Astrocyte (in vitro differentiated cells and primary cell): ENCODE data around the gene PHF14. TPM values are rescaled to one million over a fixed set of nuclear protein-coding genes. Genes with fewer than 3 reads are reported as not detected.
"Not testable (repeated sequence)": the region's sequence is repeated elsewhere in the genome, so short reads cannot be mapped to it uniquely, and the experiment has no call there.

Experiments used
- DNase-seq: peaks from one replicate; pipeline ENCODE4 v3.0.0-alpha.2; 2010; ENCODE audit warnings: low read depth
- FAIRE-seq: peaks from 2 replicates; lab custom pipeline; 2011; peaks lifted over from hg19 to GRCh38; lab: Jason Lieb, UNC
- H2AFZ ChIP-seq: 2 replicates; pipeline ENCODE4 v1.6.0; 2012; ENCODE audit warnings: low read depth, low read length, inconsistent platforms
- H3K27ac ChIP-seq: 2 replicates; pipeline ENCODE4 v1.5.1; 2011; ENCODE audit warnings: low read depth, low read length, inconsistent platforms
- H3K27me3 ChIP-seq: 2 replicates; pipeline ENCODE4 v1.6.0; 2011; ENCODE audit warnings: low read length, inconsistent platforms; ENCODE audit not compliant: insufficient read depth
- H3K36me3 ChIP-seq: 2 replicates; pipeline ENCODE4 v1.5.1; 2011; ENCODE audit warnings: low read length, inconsistent platforms; ENCODE audit not compliant: insufficient read depth
- H3K4me1 ChIP-seq: 2 replicates; pipeline ENCODE4 v1.5.1; 2011; ENCODE audit warnings: low read length, inconsistent platforms; ENCODE audit not compliant: insufficient read depth
- H3K4me2 ChIP-seq: 2 replicates; pipeline ENCODE4 v1.6.0; 2012; ENCODE audit warnings: low read length, inconsistent platforms
- H3K4me3 ChIP-seq: 2 replicates; pipeline ENCODE4 v1.5.1; 2011; ENCODE audit warnings: low read depth, mild to moderate bottlenecking, low read length, inconsistent platforms; ENCODE audit not compliant: insufficient read depth
- H3K79me2 ChIP-seq: 2 replicates; pipeline ENCODE4 v1.6.0; 2012; ENCODE audit warnings: mild to moderate bottlenecking, low read length, inconsistent platforms; ENCODE audit not compliant: insufficient read depth
- H3K9ac ChIP-seq: 2 replicates; pipeline ENCODE4 v1.6.0; 2012; ENCODE audit warnings: mild to moderate bottlenecking, low read length, inconsistent platforms
- H3K9me3 ChIP-seq: 2 replicates; pipeline ENCODE4 v1.5.1; 2012; ENCODE audit warnings: low read depth, mild to moderate bottlenecking, low read length, inconsistent platforms; ENCODE audit not compliant: insufficient read depth
- H4K20me1 ChIP-seq: 2 replicates; pipeline ENCODE4 v1.6.0; 2012; ENCODE audit warnings: low read length, inconsistent platforms; ENCODE audit not compliant: insufficient read depth
- H3K27ac Mint-ChIP-seq: one replicate; pipeline ENCODE4 v1.8.0; 2021; ENCODE audit warnings: mild to moderate bottlenecking, mixed read lengths; ENCODE audit not compliant: unreplicated experiment
- H3K27me3 Mint-ChIP-seq: one replicate; pipeline ENCODE4 v1.8.0; 2021; ENCODE audit warnings: low read depth, mixed read lengths; ENCODE audit not compliant: unreplicated experiment
- H3K36me3 Mint-ChIP-seq: one replicate; pipeline ENCODE4 v1.8.0; 2021; ENCODE audit warnings: low read depth, mixed read lengths; ENCODE audit not compliant: unreplicated experiment
- H3K4me1 Mint-ChIP-seq: one replicate; pipeline ENCODE4 v1.8.0; 2021; ENCODE audit warnings: low read depth, mixed read lengths; ENCODE audit not compliant: unreplicated experiment
- H3K4me3 Mint-ChIP-seq: one replicate; pipeline ENCODE4 v1.8.0; 2021; ENCODE audit warnings: mild to moderate bottlenecking, moderate library complexity, mixed read lengths; ENCODE audit not compliant: unreplicated experiment
- H3K9me3 Mint-ChIP-seq: one replicate; pipeline ENCODE4 v1.8.0; 2021; ENCODE audit warnings: mild to moderate bottlenecking, mixed read lengths; ENCODE audit not compliant: unreplicated experiment
- EZH2 ChIP-seq: IDR thresholded peaks from 2 replicates; pipeline ENCODE4 v1.6.1; 2012; ENCODE audit warnings: mild to moderate bottlenecking, low read length, inconsistent platforms; ENCODE audit not compliant: insufficient read depth
- total RNA-seq: library from RNA; stranded (reverse); gene quantifications from 2 replicates; pipeline ENCODE4 v1.2.1, GENCODE V29; 2021
- TF ChIP-seq, protein P1 (sequence below): IDR thresholded peaks from 2 replicates; pipeline ENCODE4 v1.5.1; 2011; ENCODE audit warnings: low read depth, mild to moderate bottlenecking, inconsistent platforms, low read length, moderate library complexity; ENCODE audit not compliant: insufficient read depth

The PHF14 gene
- total RNA-seq, 1 donor from 2014 or later, result 28.8 TPM

- Histone ChIP-seq H3K27me3 (no peaks in the 10 kb centered on the region), H3K4me2 (no peak overlapping the region), H3K4me1 (no peaks in the 10 kb centered on the region), H3K9ac (no peak overlapping the region), H3K27ac (no peak overlapping the region), H3K9me3 (no peaks in the 10 kb centered on the region), H3K4me3 (no peak overlapping the region), H3K36me3 (peaks cover 9% of the 10 kb centered on the region), H4K20me1 (peaks cover 15% of the 10 kb centered on the region), H3K79me2 (peaks cover 45% of the 10 kb centered on the region), H2AFZ (no peak overlapping the region)
- Mint-ChIP-seq H3K27ac (no peak overlapping the region), H3K9me3 (no peaks in the 10 kb centered on the region), H3K4me1 (no peaks in the 10 kb centered on the region), H3K27me3 (no peaks in the 10 kb centered on the region), H3K36me3 (peaks cover 5% of the 10 kb centered on the region), H3K4me3 (no peak overlapping the region)
- DNase-seq, result no peak
- TF ChIP-seq, protein P1, sequence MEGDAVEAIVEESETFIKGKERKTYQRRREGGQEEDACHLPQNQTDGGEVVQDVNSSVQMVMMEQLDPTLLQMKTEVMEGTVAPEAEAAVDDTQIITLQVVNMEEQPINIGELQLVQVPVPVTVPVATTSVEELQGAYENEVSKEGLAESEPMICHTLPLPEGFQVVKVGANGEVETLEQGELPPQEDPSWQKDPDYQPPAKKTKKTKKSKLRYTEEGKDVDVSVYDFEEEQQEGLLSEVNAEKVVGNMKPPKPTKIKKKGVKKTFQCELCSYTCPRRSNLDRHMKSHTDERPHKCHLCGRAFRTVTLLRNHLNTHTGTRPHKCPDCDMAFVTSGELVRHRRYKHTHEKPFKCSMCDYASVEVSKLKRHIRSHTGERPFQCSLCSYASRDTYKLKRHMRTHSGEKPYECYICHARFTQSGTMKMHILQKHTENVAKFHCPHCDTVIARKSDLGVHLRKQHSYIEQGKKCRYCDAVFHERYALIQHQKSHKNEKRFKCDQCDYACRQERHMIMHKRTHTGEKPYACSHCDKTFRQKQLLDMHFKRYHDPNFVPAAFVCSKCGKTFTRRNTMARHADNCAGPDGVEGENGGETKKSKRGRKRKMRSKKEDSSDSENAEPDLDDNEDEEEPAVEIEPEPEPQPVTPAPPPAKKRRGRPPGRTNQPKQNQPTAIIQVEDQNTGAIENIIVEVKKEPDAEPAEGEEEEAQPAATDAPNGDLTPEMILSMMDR, result no peak
- TF ChIP-seq EZH2, result no peak
- FAIRE-seq, result no peak
These were observed 7.6 kb downstream of the PHF14 start for GRCh38 chr7:10981317-10981716.

- H3K9me3 ChIP-seq, FAIRE-seq, H3K4me2 ChIP-seq, H3K27me3 ChIP-seq, H3K27me3 Mint-ChIP-seq, H3K79me2 ChIP-seq, H3K27ac ChIP-seq, H3K4me3 ChIP-seq, DNase-seq, H3K27ac Mint-ChIP-seq, H3K36me3 Mint-ChIP-seq, H2AFZ ChIP-seq, H4K20me1 ChIP-seq, H3K9ac ChIP-seq, H3K4me1 Mint-ChIP-seq, H3K4me1 ChIP-seq, H3K4me3 Mint-ChIP-seq, H3K9me3 Mint-ChIP-seq, H3K36me3 ChIP-seq: not testable (repeated sequence)
These were observed 17.1 kb downstream of the PHF14 start for GRCh38 chr7:10990748-10991147.

DNA sequence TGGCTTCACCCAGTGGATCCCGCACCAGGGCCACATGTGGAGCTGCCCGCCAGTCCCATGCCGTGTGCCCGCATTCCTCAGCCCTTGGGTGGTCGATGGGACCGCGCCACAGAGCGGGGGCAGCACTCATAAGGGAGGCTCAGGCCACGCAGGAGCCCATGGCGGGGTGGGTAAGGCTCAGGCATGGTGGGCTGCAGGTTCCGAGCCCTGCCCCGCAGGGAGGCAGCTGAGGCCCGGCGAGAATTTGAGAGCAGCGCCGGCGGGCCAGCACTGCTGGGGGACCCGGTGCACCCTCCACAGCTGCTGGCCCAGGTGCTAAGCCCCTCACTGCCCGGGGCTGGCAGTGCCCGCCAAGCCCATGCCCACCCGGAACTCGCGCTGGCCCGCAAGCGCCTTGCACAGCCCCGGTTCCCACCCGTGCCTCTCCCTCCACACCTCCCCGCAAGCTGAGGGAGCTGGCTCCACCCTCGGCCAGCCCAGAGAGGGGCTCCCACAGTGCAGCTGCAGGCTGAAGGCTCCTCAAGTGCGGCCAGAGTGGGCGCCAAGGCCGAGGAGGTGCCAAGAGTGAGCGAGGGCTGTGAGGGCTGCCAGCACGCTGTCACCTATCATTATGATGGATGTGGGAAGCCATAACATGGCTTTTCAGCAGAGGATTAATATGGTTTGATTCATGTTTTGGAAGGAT lies 22.0 kb downstream of the PHF14 start:
- H3K9me3 Mint-ChIP-seq, DNase-seq, H3K27ac Mint-ChIP-seq: not testable (repeated sequence)

More for the DNA sequence above, 22.0 kb downstream of the PHF14 start:
- H3K27me3 Mint-ChIP-seq, H3K27me3 ChIP-seq, H3K27ac ChIP-seq, H3K4me2 ChIP-seq, H3K9me3 ChIP-seq, H3K4me1 Mint-ChIP-seq, FAIRE-seq, H3K9ac ChIP-seq, H3K4me1 ChIP-seq, H3K4me3 ChIP-seq, H3K36me3 ChIP-seq, H2AFZ ChIP-seq, H3K4me3 Mint-ChIP-seq: not testable (repeated sequence)
- peaks cover 17% of the 10 kb centered on the region for H3K36me3 Mint-ChIP-seq
- H3K79me2 ChIP-seq, result peaks cover 34% of the 10 kb centered on the region
- peaks cover 18% of the 10 kb centered on the region for H4K20me1 ChIP-seq
